ENCODE results near the gene CACNA2D1.

DNA sequence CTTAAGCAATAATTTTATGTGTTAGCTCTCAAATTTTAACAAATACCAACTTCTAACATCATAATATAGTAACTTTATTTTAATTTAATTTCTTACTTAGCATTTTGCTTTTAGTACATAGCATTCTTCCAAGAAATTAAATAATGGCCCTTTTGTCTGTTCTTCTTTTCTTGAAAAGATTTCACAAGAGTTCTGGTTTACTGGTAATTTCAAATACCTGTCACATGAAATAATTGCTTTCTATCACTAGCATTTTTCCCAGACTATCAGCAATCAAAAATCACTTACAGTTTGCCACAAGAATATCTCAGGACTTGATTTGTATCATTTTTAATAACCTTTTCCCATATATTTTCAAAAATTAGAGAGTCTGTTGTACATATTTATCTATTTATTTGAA lies 193.0 kb downstream of the CACNA2D1 start:
- TF ChIP-seq, protein P1, sequence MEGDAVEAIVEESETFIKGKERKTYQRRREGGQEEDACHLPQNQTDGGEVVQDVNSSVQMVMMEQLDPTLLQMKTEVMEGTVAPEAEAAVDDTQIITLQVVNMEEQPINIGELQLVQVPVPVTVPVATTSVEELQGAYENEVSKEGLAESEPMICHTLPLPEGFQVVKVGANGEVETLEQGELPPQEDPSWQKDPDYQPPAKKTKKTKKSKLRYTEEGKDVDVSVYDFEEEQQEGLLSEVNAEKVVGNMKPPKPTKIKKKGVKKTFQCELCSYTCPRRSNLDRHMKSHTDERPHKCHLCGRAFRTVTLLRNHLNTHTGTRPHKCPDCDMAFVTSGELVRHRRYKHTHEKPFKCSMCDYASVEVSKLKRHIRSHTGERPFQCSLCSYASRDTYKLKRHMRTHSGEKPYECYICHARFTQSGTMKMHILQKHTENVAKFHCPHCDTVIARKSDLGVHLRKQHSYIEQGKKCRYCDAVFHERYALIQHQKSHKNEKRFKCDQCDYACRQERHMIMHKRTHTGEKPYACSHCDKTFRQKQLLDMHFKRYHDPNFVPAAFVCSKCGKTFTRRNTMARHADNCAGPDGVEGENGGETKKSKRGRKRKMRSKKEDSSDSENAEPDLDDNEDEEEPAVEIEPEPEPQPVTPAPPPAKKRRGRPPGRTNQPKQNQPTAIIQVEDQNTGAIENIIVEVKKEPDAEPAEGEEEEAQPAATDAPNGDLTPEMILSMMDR (IDR thresholded peaks at IDR 0.05), result no peak
- no peak for TF ChIP-seq ZFX (IDR thresholded peaks at IDR 0.05; ENCODE audit: borderline replicate concordance)

Data from 22Rv1 (cell line).